ENCODE data around the gene WARS2.

GRCh38 chr1:119090250-119090649, 50.2 kb downstream of the WARS2 start:
- TF ChIP-seq CTCF (IDR thresholded peaks at IDR 0.05) (no peak), EP300 (IDR thresholded peaks at IDR 0.05) (no peak), POLR2AphosphoS5 (IDR thresholded peaks at IDR 0.05) (no peak)

Measured in sigmoid colon (tissue), 4 donors.